ENCODE results near the gene CORO1C.

- TF ChIP-seq, protein P1, sequence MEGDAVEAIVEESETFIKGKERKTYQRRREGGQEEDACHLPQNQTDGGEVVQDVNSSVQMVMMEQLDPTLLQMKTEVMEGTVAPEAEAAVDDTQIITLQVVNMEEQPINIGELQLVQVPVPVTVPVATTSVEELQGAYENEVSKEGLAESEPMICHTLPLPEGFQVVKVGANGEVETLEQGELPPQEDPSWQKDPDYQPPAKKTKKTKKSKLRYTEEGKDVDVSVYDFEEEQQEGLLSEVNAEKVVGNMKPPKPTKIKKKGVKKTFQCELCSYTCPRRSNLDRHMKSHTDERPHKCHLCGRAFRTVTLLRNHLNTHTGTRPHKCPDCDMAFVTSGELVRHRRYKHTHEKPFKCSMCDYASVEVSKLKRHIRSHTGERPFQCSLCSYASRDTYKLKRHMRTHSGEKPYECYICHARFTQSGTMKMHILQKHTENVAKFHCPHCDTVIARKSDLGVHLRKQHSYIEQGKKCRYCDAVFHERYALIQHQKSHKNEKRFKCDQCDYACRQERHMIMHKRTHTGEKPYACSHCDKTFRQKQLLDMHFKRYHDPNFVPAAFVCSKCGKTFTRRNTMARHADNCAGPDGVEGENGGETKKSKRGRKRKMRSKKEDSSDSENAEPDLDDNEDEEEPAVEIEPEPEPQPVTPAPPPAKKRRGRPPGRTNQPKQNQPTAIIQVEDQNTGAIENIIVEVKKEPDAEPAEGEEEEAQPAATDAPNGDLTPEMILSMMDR (IDR thresholded peaks at IDR 0.05; ENCODE audit: borderline replicate concordance, extremely low read depth, low read length, poor library complexity, severe bottlenecking): no peak
- TF ChIP-seq EZH2 (IDR thresholded peaks at IDR 0.05; ENCODE audit: borderline replicate concordance, low read depth, low read length, severe bottlenecking): no peak
These were observed 45.7 kb downstream of the CORO1C start for GRCh38 chr12:108685469-108686260.

All from DND-41 (cell line).